Glomerular visceral epithelial cell (primary cell): ENCODE results near the gene SDC1.
"Not testable (repeated sequence)": the region's sequence is repeated elsewhere in the genome, so short reads cannot be mapped to it uniquely, and the experiment has no call there.

Experiments
- DNase-seq: peaks from one replicate; pipeline ENCODE4 v3.0.0-alpha.2; 2016; ENCODE audit errors: extremely low spot score

Gene SDC1

GRCh38 chr2:20198001-20198400 lies 26.9 kb downstream of the SDC1 start:
- no peak for DNase-seq

- no peak for DNase-seq
These were observed 27.7 kb downstream of the SDC1 start for GRCh38 chr2:20197192-20197591.

GRCh38 chr2:20196657-20197161 lies 28.2 kb downstream of the SDC1 start:
- DNase-seq, result no peak

- no peak for DNase-seq
These were observed 28.8 kb downstream of the SDC1 start for GRCh38 chr2:20196053-20196656.

GRCh38 chr2:20195431-20196033 lies 29.4 kb downstream of the SDC1 start:
- DNase-seq, result no peak

GRCh38 chr2:20195016-20195411 lies 29.9 kb downstream of the SDC1 start:
- DNase-seq, result not testable (repeated sequence)

- no peak for DNase-seq
These were observed 30.6 kb downstream of the SDC1 start for GRCh38 chr2:20194097-20195015.

- no peak for DNase-seq
These were observed 31.7 kb downstream of the SDC1 start for GRCh38 chr2:20193185-20193584.

GRCh38 chr2:20192781-20193180 lies 32.1 kb downstream of the SDC1 start:
- DNase-seq, result no peak

GRCh38 chr2:20191714-20192569 lies 33.0 kb downstream of the SDC1 start:
- DNase-seq, result no peak

- no peak for DNase-seq
These were observed 33.8 kb downstream of the SDC1 start for GRCh38 chr2:20190876-20191713.

GRCh38 chr2:20190170-20190569 lies 34.8 kb downstream of the SDC1 start:
- no peak for DNase-seq

- no peak for DNase-seq
These were observed 35.5 kb downstream of the SDC1 start for GRCh38 chr2:20189299-20189931.

- no peak for DNase-seq
These were observed 36.1 kb downstream of the SDC1 start for GRCh38 chr2:20188851-20189250.

- no peak for DNase-seq
These were observed 36.7 kb downstream of the SDC1 start for GRCh38 chr2:20188201-20188600.

GRCh38 chr2:20187331-20187730 lies 37.6 kb downstream of the SDC1 start:
- DNase-seq, result no peak

GRCh38 chr2:20186855-20187187 lies 38.1 kb downstream of the SDC1 start:
- DNase-seq, result no peak

GRCh38 chr2:20186078-20186854 lies 38.7 kb downstream of the SDC1 start:
- peak; percentile 82 for DNase-seq

GRCh38 chr2:20185176-20186022 lies 39.5 kb downstream of the SDC1 start:
- peak; percentile 98 for DNase-seq
